ENCODE measurements around the gene LCOR.
"Not testable (repeated sequence)": the region's sequence is repeated elsewhere in the genome, so short reads cannot be mapped to it uniquely, and the experiment has no call there.

Gene LCOR

GRCh38 chr10:96838529-96838928 lies 6.4 kb downstream of the LCOR start:
- no peak for DNase-seq (ENCODE audit: low spot score)

DNA sequence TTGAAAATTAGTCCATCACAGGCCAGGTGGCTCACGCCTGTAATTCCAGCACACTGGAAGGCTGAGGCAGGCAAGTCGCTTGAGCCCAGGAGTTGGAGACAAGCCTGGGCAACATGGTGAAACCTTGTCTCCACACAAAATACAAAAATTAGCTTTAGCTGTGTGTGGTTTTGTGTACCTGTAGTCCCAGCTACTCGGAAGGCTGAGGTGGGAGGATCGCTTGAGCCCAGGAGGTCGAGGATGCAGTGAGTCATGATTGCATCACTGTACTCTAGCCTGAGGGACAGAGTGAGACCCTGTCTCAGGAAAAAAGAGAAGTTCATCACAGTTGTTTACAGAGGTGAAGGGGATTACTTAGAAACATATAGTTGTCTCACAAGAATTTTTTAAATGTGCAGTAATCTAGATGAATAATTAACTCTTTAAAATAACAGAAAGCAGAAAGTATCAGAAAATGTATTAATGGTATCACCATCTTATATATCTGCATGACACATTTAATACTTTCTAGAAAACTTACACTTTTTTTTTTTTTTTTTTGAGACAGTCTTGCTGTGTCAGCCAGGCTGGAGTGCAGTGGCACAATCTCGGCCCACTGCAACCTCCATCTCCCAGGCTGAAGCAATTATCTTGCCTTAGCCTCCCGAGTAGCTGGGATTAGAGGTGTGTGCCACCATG lies 8.9 kb downstream of the LCOR start:
- DNase-seq (ENCODE audit: low spot score): no peak

GRCh38 chr10:96842896-96843723 lies 11.0 kb downstream of the LCOR start:
- no peak for DNase-seq (ENCODE audit: low spot score)

- DNase-seq (ENCODE audit: low spot score): no peak
Observed at GRCh38 chr10:96843823-96844222, 11.7 kb downstream of the LCOR start.

DNA sequence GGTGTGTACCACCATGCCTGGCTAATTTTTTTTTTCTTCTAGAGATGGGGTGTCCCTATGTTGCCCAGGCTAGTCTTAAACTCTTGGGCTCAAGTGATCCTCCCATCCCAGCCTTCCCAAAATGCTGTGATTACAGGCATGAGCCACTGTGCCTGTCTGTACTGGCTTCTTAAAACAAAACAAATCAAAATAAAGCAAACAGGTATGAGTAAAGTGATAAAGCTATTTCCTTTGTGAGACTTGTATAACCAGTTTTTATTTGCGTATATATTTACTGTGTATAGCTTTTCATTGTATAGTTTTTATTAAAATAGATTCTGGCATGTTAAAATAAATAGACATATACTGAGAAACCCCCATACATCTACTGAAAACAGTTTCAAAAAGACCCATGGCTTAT lies 14.3 kb downstream of the LCOR start:
- DNase-seq (ENCODE audit: low spot score): no peak

DNA sequence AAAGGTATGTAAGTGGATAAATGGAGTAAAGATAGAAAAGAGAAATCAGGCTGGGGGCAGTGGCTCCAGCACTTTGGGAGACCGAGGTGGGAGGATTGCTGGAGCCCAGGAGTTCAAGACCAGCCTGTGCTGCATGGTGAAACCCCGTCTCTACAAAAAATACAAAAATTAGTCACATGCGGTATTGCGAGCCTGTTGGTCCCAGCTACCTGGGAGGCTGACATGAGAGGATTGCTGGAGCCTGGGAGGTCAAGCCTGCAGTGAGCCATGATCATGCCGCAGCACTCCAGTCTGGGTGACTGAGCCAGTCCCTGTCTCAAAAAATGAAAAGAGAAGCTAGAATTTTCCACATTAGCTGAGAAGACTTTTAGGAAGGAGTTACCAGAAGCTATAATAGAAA lies 14.8 kb downstream of the LCOR start:
- DNase-seq (ENCODE audit: low spot score): no peak

DNA sequence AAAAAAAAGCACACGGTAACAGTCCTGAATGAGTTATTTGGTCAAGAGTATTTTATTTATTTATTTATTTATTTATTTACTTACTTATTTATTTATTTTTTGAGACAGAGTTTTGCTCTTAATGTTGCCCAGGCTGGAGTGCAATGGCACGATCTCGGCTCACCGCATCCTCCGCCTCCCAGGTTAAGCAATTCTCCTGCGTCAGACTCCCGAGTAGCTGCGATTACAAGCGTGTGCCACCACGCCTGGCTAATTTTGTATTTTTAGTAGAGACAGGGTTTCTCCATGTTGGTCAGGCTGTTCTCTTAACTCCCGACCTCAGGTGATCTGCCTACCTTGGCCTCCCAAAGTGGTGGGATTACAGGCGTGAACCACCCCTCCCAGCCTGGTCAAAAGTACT lies 15.3 kb downstream of the LCOR start:
- DNase-seq (ENCODE audit: low spot score): not testable (repeated sequence)

DNA sequence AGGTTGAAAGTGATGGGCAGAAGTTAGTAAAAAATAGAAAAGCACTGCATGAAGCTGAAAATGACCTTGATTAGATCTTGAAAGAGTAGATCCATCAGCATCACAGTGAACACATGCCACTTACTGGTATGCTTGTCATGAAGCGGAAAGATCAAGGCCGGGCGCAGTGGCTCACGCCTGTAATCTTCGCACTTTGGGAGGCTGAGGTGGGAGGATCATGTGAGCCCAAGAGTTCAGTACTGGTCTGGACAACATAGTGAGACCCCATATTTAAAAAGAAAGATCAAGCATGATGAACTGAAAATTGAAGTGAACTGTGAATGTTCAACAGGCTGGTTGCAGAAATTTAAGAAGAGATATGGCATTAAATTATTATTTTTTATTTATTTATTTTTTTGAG lies 18.0 kb downstream of the LCOR start:
- DNase-seq (ENCODE audit: low spot score): no peak

DNA sequence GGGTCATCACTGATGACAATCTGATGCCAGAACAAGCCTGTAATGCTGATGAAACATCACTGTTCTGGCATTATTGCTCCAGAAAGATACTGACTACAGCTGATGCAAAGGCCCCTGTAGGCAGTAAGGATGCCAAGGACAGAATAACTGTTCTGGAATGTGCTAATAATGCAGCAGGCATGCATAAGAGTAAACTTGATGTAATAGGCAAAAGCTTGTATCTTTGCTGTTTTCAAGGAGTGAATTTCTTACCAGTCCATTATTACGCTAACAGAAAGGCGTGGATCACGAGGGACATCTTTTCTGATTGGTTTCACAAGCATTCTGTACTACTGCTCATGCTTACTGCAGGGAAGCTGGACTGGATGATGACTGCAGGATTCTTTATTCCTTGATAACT lies 18.7 kb downstream of the LCOR start:
- no peak for DNase-seq (ENCODE audit: low spot score)

GRCh38 chr10:96851281-96851680 lies 19.2 kb downstream of the LCOR start:
- DNase-seq (ENCODE audit: low spot score): no peak

DNA sequence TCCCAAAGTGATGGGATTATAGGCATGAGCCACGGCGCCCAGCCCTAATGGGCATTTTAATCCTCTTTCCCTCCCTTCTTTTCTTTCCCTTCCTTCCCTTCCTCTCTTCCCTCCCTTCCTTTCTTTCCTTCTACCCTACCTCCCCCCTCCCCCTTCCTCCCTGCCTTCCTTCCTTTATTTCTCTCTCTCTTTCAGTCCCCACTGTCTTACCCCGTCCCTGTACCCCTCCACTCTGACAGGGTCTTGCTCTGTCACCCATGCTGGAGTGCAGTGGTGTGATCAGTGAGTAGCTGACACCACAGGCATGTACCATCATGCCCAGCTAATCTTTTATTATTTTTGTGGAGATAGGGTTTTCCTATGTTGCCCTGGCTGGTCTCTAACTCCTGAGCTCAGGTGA lies 24.2 kb downstream of the LCOR start:
- DNase-seq (ENCODE audit: low spot score): no peak

DNA sequence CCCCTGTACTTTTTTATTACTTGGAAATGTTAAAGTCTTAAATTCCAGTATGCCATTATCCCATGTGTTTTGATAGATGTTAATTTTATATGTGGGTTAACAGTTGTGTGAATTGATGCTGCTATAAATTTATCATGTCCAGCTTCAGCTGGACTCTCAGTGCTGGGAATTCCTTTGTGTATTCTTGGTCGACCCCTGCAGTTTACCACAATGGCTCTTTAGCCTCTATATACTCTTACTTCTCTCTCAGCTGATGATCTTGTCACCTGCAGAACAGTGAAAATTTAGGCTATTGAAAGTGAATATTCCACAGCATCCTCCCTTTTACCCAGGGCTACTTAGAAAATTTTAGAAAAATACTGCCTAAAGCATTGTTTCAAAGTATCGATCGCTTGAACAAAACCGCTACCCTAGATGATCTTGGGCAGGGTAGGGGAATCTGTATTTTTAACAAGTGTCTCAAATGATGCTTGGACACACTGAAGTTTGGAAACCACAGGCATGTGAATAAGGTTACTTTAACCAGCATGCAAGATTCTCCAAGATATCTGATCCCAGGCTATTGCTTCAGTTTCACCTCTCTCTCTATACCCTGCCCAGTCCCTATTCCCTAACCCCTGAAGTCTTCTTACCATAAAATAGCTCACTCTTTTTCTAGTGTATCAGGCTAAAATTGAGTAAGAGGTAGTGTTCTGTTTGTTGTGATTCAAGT lies 25.4 kb downstream of the LCOR start:
- no peak for DNase-seq (ENCODE audit: low spot score)

DNA sequence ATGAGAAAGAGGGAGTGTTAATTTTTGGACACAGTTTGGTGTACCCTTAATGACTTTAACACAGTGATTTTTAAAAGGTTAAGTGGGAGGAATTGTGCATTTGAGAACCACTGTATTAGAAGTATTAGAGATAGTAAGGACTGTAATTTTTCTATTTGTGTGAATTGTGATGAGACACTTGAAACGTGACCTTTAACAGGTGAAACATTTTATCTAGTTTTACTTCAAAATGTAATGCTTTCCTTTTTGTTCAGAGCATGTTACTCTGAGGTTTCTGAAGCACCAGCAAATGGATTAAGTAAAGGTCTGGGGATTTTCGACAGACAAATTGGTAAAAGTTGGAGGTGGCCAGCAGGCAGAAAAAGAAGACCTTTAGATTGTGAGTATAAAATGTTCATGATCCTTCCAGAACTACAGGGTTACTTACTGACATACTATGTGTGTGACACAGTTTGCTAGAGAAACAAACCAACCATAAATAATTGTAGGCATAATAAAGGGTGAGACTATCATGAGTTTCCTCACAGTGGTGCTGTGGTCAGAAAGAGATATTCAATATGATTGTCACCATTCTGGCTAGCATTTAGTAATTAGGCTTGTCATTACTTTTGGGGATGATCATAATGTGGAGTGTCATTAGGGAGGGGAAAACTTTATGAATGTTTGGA lies 26.1 kb downstream of the LCOR start:
- DNase-seq (ENCODE audit: low spot score): no peak

DNA sequence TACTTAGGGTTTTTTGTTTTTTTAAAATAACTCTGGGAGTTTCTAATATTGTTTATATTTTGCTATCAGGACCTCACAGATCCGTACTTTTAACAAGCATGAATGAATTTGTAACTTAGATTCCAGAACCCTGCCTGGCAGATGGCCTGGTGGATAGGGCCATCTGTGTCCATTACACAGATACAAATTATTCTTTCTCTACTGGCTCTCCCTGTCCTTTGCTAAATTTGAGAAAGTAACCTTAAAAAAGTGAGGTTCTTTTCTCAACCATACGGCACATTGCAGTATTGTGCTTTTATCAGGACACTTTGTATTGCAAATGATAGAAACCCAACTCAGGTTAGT lies 26.6 kb downstream of the LCOR start:
- no peak for DNase-seq (ENCODE audit: low spot score)

- no peak for DNase-seq (ENCODE audit: low spot score)
Observed at GRCh38 chr10:96860631-96861277, 28.7 kb downstream of the LCOR start.

DNA sequence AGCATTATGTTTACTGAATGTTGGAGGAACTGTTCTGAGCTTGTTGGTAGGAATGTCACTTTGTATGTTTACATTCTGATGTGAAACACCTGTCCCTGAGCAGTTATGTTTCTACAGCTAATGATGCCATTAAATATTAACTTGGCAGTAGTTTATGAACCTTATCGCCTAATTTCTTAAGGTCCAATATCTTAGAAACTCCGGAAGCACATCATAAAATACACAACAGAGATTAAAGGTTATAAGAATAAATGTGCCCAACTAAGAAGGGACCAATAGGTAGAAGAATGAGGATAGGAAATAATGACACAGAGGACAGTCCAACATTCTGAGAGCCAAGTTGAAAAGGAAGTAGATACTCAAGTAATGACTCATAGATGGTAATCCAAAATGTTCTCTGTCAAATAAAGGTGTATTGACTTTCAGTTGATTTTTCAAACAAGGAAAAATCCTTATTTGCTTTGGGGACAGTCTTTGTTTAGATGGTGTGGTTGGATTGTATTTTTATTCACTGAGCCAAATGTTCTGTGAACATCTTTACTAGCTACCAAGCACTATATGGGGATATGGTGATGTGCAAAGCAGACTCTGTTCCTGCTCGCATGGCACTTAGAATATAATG lies 31.9 kb downstream of the LCOR start:
- DNase-seq (ENCODE audit: low spot score): no peak

DNA sequence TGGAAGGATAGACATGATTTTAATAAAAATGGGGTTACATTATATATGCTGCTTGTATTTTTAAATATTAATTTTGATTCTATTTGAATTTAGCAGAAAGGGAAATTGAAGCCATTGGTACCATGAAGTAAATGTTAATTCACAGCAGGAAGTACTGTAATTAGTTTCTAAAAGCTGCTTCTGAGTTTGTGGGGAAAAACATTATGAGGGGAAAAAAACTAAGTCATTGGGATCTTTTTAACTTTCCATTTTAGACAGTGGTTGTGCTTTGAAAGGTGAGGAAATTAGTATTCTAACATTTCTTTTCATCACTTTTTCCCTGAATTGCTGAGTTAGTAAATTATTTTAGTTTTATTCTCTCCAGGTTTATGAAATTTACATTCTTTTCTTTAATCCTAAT lies 41.0 kb downstream of the LCOR start:
- DNase-seq (ENCODE audit: low spot score): no peak

DNA sequence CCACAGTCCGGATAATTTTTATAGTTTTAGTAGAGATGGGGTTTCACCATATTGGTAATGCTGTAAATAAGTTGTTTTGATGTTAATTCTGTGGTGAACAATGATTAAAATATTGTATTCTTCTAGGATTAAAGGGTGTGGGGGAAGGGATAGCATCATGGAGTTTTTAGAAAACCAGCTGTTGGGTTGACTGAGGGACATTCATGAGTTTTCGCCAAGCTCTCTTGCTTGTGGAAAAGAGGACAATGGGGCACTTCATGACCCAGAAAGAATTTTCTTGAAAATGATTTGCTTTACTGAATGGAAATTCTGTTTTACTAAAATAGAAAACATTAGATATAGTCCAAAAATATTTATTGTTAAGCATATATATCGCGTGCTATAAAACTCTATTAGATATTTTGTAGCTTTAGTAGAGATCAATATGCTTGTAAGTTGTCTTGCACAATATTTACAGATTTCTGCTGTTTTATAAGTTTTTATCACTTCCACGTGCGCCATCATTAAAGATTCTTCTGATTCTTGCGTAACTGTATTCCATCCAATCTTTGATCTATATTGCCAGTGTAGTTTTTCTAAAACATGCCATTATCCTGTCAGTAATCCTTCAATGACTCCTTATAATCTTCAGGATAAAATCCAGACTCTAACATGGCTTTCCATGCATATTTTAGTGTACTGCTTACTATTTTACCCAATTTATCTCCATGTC lies 41.8 kb downstream of the LCOR start:
- no peak for DNase-seq (ENCODE audit: low spot score)

DNA sequence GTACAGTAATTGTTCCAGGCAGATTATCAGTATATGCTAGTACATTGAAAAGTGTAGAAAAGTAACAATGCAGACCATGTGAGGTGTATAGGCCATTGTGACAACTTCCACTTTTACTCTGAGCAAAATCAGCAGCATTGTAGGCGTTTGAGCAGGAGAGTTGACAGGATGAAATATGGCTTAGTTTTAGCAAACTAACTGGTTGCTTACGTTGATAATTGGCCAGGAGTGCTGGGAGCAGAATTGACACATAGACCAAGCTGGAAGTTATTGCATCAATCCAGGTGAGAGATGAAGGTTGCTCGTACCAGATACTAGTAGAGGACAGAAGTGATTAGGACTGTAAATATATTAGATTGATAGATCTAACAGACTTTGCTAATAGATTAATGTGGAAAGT lies 46.0 kb downstream of the LCOR start:
- DNase-seq (ENCODE audit: low spot score): no peak

- DNase-seq (ENCODE audit: low spot score): no peak
Observed at GRCh38 chr10:96880575-96880974, 48.5 kb downstream of the LCOR start.

Measured in SK-N-DZ (cell line).